ENCODE measurements around the gene NUP93.
"Not testable (repeated sequence)": the region's sequence is repeated elsewhere in the genome, so short reads cannot be mapped to it uniquely, and the experiment has no call there.

Gene NUP93

DNA sequence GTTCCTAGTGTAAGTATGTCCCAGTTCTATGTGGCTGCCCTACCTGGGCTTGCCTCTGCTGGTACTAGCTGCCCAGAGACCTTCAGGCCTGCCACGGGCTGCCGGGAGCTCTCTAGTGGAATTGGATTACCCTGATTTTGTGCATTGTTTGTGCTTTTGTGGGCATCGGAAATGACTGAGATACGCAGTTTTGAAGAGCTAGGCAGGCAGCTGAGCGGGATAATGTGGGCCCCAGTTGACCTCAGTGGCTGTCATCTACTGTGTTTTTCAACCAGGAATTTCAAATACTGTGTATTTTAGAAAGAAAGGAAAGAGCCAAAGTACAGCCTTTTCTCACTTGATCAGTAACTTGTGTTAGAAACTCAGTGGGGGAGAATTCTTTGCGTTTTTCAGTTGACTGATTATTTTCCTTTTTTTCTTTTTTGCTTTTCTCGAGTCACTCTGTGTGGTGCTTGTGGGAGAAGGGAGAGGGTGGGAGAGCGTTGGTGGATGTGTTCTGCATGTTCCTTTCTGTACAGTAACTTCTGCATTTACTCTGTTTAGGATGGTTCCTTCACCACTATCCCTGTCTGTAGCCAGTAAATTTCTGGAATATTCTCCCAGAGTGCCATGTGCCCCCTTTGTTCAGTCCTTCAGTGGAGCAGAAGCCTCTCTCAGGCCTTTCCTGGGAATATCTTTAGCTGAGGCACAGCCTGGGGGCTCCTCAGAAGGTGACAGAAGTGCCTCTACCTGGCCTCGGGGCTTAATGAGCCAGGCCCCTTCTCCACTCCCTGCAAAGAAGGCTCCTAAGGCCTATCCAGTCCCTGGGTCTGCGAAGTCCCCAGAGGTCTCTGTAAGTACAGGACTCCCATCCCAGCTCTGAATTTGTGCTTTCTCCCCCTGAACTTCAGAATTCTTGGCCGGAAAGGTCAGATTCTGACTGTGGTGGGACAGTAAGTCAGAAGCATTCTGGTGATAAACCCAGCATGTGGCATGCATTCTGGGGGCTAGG lies 120.1 kb downstream of the NUP93 start:
- DNase-seq (ENCODE audit: low read depth) = no peak

DNA sequence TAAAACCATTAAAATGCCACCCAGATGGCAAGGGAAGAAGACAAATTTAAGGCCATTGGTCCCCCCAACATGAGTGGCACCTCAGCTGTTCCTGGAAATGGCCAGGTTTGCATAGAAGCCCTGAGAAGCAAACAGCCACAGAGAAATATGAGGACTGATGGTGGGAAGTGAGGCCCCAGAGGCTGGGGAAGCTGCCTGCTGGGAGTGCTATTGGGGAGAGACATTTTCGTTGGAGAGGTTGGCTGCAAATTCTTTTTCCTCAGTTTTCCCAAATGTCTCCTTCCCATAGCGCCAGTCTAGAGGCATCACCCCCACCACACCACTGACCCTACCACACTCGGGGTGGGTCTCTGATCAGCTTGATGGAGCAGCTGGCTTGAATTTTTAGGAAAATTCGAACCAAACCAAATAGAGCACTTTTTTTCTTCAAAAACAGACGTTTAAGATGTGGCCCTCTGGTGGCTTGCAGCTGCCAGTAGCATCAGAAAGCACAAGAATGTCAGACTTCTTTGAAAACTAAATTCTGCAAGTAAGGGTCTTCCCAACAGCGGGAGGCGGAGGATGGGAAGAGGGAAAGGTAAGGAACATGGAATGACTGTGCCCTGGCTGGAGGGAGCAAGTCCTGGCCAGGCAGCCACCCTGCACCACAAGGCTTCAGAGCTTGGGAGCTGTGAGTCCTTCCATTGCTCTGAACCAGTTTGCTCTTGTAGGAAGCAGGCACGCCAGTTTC lies 121.9 kb downstream of the NUP93 start:
- DNase-seq (ENCODE audit: low read depth) = no peak

DNA sequence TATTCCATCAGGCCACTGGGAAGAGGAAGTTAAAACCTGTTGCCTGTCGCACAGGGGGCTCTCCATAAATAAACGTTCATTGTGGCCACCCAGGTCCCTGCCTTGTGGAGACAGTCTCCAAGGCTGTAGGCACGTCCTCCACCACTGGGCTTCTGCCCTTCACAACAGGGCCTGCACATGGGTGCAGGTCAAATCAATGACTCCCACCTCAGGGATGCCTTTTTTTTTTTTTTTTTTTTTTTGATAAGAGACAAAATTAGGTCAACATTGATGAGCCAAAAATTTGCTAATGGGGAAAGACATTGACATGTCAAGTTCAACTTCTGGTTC lies 122.4 kb downstream of the NUP93 start:
- DNase-seq (ENCODE audit: low read depth) = no peak

DNA sequence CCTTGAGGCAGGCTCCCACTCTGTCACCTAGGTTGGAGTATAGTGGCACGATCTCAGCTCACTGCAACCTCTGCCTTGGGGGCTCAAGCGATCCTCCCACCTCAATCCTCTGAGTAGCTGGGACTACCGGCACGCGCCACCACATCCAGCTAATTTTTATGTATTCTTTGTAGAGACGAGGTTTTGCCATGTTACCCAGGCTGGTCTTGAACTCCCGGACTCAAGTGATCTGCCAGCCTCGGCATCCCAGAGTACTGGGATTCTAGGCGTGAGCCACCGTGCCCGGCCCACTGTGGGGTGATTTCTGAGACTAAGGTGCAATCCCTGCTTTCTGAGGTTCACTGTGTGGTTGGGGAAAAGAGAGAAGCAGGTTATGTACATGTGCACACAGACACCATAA lies 123.0 kb downstream of the NUP93 start:
- no peak for DNase-seq (ENCODE audit: low read depth)

DNA sequence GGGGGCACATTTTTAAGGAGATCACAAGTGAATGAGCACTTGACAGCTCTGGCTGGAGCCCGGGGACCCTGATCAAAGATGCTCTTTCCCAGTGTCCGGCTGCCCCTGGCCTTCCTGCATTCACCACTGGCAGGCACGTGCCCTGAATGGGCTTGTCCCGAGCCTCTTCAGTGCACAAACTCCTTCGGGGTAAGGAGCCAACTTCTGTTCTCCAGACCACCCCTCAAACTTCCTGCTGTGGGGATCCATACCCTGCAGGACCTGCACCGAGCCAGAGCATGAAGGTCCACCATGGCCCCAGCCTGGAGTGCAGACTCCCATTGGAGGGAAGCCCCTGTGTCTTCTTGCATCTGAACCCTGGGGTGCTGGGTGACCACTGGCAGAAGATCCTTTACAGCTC lies 125.3 kb downstream of the NUP93 start:
- DNase-seq (ENCODE audit: low read depth) = no peak

DNA sequence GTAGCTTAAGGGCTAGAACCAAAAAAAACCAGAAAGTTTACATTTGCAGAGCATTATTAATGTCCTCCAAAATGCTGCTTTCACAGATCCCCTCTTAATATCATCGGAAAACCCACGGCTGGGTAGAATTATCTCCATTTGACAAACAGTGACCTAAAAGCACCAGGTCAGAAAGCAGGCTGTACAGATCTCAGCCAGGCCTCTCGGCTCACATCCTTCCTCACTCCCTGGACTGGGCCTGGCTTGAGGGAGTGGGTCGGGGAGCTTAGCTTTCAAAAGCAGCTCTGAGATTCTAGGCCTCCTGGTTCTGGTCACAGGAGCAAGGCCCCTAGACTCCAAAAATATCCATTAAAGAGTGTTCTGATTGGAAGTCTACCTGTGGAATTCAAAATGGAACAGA lies 126.0 kb downstream of the NUP93 start:
- DNase-seq (ENCODE audit: low read depth) = no peak

DNA sequence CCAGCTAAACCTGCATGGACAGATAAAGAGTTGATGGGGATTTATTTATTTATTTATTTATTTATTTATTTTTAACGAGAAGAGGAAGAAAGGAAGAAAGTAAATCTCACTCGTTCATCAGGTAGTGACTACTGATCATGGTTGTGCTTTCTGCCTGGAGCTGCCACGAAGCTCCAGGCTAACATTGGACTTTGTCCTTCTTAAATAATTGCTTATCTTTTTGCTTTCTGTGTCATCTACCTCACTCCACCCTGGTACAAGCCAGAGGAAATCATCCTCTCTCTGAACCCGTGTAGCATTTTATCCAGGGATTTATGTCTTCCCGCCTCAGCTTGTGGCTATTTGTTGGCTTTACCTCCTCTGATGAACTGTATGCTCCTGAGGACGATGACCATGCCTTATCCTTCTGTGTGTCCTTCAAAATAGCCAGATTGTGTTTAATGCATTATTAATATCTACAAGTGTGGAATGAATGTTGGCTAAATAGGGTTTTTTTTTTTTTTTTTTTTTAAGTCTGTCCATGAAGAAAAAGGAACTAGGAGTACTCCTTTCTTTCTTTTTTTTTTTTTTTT lies 127.0 kb downstream of the NUP93 start:
- DNase-seq (ENCODE audit: low read depth) = no peak

DNA sequence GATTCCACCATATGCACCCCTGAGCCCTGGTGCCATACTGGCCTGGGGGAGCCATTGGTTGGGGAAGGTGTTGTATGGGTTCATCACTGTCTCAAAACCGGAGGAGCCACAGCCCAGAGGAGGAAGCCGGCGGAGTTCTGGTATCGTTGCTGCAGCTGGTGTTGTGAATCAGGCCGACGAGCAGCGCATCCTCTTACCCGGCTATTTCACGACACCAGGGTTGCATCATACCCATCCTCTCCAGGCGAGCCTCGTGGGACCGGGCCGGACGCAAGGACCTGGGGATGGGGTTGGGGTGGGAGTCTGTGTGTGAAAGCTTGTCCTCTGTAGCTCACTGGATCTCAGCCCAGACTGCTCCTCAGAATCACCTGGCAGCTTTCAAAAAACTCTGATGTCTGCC lies 128.4 kb downstream of the NUP93 start:
- no peak for DNase-seq (ENCODE audit: low read depth)

DNA sequence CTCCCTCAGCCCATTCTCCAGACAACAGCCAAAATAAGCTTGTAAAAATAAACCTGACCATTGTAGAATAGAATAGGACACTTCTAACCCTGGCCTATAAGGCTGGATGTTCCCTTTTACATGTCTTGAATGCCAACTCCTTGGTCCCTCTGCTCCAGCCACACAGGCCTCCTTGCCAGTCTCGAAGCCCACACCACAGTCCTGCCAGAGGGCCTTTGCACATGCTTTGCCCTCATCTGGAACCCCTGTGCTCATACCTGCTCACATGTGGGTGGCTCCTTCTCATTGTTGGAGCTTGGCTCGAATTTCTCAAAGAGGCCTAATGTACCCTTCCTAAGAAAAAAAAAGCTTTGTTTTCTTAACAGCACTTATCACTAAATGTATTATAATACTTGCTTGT lies 129.7 kb downstream of the NUP93 start:
- no peak for DNase-seq (ENCODE audit: low read depth)

DNA sequence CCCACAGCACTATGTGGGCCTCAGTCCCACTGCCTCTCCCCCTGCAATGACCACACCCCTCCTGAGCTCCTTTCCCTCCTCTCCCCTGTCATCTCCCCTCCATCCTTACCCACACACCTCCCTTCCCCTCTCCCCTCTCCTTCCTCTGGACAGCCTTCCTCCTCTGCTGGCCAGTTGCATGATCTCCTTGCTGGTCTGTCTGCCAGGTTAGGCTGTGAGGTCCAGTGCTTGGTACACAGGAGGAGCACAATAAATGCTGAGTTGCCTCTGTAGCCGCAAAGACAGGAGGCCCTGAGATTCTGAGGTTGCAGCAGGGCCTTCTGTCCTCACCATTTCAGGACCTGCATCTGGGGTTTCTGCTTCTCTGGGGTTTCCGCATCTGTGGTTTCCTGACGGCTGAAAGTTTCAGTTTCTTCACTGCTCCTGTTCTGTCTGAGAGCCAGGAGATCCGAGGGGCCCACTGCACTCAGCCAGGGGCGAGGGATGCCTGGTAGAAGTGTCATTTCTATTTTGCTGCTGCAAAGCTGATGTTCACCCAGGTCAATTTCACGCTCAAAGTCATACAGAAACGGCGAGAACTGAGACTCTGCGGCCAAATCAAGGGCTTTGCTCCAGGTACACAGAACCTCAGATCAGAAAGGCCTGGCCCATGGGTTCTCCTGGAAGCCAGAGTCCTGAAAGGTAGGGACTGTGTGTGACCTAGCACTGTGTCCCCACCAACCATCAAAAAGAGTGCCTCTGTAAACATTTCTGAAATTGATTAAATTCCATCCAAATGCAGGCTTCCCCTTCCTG lies 130.5 kb downstream of the NUP93 start:
- no peak for DNase-seq (ENCODE audit: low read depth)

DNA sequence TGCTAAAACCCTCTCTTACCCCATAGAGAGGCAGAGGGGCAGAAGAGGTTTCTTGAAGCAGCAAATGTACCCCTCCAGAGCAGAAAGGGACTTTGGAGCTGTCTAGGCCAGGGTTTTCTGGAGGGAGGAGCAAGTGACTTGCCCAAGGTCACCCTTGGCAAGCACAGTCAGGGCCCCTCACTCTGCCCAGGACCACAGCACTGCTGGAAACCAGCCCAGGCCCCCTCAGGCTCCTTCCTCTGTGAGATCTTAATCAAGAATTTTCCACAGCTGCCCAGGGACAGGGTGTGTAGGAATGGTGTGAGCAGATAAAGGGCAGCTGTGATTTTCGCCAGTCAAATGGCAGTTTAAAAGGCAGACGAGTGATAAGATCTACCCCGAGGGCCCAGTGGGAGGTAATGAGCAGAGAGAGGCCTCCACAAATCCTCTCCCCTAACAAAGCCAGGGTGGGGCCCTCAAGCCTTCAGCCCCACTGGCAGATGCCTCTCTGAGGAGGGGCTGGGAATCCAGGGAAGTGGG lies 131.2 kb downstream of the NUP93 start:
- DNase-seq (ENCODE audit: low read depth) = no peak

DNA sequence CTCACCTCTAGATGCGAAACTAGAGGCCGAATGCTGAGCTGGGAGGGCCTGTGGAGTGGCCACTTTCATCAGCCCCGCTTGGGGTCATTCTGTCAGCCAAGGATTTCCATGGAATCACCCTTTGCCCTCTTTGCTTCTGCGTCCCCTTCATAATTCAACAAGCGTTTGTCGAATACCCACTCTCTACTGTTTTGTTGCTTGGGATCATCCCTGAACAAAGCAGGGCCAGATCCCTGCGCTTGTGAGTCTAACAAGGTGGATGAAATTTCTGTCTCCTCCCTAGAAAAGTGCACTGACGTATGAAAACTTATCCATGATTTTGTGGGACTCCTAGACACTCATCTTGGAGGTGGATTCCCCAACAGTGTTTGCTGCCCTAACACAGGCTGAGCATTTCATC lies 131.8 kb downstream of the NUP93 start:
- no peak for DNase-seq (ENCODE audit: low read depth)

DNA sequence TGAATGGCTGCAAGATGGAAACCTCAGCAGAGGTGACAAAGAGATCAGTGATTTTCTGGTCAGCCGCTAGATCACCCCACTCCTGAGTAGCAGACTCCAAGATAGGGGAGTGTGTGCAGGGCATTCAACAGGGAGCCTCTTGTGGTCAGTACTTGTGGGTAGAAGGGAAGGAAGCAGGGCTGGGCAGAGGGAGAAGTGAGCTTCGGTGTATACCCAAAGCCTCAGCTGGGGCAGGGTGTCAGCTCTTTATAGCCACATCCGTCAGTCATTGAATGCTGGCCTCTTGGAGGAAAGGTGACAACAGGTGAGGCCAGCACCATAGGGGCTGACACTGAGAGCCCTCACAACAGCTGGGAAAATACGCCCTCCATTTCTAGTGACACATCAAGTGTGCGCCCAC lies 132.8 kb downstream of the NUP93 start:
- peak; percentile 65 for DNase-seq (ENCODE audit: low read depth)

DNA sequence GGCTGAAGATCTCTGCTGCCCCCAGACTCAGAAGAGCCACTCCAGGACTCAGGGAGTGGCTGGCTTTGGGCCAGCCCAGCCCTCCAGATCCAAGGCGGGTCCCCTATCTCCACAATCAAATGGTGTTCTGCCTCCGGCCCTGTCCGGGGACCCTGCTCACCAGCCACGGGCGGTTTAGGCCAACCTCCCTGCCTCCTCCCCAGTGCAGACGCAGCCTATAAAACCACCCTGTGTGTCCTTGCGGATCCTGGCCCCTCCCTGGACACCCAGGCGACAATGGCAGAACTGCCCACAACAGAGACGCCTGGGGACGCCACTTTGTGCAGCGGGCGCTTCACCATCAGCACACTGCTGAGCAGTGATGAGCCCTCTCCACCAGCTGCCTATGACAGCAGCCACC lies 135.0 kb downstream of the NUP93 start, which contains the start of gene SLC12A3:
Gene SLC12A3 (plus strand): TSS at position 248 of the 400 bp plus-strand sequence. CDS start 29 bp downstream, at position 277.
- DNase-seq (ENCODE audit: low read depth) = no peak

DNA sequence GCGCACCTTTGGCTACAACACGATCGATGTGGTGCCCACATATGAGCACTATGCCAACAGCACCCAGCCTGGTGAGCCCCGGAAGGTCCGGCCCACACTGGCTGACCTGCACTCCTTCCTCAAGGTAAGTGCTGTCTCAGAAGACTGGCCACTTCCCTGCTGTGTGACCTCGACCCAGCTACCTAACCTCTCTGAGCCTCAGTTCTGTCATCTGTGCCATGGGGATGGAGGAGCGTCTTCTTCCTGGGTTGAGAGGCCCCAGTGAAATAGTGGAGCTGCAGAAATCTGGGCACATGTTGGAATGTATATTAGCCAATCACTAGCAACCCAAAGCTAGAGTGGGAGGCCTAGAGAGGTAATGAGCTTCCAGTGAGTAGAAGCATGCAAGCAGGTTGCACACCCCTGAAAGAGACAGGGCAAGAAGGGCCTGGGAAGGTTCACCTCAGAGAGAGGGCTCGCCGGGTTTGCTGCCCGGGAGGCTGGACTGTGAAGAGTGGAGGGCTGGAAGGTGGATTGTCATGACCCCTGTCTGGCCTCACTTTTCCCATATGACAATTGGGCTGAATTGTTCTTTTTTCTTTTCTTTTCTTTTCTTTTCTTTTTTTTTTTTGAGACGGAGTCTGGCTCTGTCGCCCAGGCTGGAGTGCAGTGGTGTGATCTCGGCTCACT lies 135.6 kb downstream of the NUP93 start:
- no peak for DNase-seq (ENCODE audit: low read depth)

DNA sequence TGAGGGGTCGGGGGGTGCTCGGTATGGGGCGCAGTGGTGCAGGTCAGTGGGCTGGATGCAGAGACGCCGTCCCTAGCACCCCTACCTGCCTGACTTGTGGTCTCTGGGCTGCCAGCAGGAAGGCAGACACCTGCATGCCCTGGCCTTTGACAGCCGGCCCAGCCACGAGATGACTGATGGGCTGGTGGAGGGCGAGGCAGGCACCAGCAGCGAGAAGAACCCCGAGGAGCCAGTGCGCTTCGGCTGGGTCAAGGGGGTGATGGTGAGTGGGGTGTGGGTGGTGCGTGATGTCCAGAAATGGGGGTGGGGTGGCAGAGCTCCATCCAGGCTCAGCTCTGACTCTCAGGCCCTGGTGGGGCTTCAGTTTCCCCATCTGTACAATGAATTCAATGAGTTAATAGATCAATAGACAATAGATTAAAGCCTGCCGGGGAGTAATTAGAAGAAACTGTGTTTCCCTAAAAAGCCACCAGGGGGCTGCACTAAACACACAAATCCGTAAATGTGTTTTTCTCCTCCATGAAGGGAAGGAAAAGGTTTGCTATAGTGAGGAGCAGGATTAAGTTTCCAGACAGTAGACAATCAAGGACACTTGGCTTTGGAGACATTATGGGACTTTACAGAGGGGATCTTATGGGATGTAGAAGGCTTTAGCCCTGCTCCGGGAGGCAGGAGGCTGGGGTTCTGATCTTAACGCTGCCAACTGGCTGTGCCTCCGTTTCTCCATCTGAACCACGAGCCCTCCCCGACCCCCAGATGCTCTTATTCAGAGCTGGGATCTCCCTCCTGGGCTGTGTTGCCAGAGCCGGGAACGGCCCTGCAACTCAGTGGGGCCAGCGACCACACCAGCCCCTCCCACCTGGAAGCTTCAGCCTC lies 137.3 kb downstream of the NUP93 start:
- no peak for DNase-seq (ENCODE audit: low read depth)

DNA sequence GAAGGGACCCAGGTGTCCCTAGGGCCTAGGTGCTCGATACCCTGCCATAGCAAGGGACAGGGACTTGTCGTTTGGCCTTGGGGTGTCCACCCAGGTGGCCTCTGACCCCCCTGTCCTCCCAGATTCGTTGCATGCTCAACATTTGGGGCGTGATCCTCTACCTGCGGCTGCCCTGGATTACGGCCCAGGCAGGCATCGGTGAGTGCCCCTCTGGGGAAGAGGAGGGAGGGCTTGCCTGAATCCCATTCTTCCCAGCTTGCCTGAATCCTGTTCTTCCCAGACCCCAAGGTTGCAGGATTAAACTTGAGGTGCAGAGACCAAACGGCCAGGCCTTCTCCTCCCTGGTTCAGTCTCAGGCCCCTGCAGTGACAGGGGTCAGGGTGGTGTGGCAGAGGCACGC lies 138.2 kb downstream of the NUP93 start:
- no peak for DNase-seq (ENCODE audit: low read depth)

DNA sequence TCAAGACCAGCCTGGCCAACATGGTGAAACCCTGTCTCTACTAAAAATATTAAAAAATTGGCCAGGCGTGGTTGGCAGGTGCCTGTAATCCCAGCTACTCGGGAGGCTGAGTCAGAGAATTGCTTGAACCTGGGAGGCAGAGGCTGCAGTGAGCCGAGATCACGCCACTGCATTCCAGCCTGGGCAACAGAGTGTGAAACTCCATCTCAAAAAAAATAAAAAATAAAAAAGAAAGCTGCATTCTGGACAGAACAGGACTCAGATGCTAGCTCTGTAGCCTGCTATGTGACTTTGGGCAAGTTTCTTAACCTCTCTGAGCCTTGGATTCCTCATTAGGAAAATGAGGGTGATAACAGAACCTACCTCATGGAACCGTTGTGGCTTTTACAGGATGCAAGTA lies 138.8 kb downstream of the NUP93 start:
- DNase-seq (ENCODE audit: low read depth) = not testable (repeated sequence)

DNA sequence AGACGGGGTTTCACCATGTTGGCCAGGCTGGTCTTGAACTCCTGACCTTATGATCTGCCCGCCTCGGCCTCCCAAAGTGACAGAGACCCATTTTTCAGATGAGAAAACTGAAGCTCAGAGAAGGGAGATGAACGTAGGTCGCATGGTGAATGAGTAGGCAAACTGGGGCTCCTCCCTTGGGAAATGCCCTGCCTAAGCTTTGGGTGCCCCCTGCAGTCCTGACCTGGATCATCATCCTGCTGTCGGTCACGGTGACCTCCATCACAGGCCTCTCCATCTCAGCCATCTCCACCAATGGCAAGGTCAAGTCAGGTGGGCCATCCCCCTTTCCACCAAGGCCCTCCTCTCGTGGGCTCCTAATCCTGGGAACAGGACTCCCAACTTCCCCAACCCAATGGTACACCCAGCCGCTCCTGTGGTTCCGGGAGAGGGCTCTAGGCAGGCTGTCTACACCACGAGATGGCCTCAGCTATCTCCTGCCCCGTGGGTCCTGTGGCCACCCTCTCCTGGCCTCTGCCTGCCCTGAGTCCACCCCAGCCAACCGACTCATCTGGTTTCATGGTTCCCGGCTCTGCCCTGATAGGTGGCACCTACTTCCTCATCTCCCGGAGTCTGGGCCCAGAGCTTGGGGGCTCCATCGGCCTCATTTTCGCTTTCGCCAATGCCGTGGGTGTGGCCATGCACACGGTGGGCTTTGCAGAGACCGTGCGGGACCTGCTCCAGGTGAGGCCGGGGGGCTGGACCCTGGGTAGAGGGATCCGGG lies 139.8 kb downstream of the NUP93 start:
- DNase-seq (ENCODE audit: low read depth) = no peak

All from CMK (cell line).